Measurements from ENCODE around the gene PPEF1. TPM values are rescaled to one million over a fixed set of nuclear protein-coding genes. Genes with fewer than 3 reads are reported as not detected.
A peak's percentile ranks its signal among the peaks of the same experiment; 100 is the strongest.

Gene PPEF1
- total and polyA plus RNA-seq, 12 donors = 0.29 to 3.6 (median 0.48) TPM; not detected in 4

DNA sequence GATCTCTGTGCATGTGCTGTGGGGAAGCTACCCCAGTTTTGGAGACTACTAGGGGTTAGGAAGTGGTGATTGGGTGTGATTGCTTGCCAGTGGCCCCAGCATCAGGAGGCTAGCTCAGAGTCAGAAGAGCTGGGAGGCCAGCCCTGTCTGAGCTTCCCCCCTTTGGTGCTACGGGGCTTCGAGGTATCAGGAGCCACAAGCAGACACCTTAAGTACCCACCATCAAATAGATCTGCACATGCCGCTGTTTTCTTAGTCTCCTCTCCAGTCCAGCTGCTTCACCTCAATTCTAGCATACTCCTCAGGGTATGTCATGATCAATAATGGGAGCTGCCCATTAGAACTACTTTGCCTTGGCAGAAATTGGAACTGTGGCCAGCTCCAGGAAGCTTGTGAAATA lies 10.8 kb upstream of the PPEF1 start:
- Histone ChIP-seq H3K4me3 (no peak overlapping the region), H3K9me3 (replicated peaks in 1 of 3) (no peaks in the 10 kb centered on the region), H3K4me1 (replicated peaks in 1 of 2) (no peaks in the 10 kb centered on the region), H3K27me3 (peaks cover 11% of the 10 kb centered on the region), H3K27ac (no peak overlapping the region), H3K36me3 (replicated peaks in 1 of 2) (no peaks in the 10 kb centered on the region)
- 67 to 95% (median 91%) methylated on average over 3 of the region's 3 CpGs for WGBS, 4 donors
- TF ChIP-seq POLR2A (IDR thresholded peaks at IDR 0.05) = no peak
- TF ChIP-seq, protein P1, sequence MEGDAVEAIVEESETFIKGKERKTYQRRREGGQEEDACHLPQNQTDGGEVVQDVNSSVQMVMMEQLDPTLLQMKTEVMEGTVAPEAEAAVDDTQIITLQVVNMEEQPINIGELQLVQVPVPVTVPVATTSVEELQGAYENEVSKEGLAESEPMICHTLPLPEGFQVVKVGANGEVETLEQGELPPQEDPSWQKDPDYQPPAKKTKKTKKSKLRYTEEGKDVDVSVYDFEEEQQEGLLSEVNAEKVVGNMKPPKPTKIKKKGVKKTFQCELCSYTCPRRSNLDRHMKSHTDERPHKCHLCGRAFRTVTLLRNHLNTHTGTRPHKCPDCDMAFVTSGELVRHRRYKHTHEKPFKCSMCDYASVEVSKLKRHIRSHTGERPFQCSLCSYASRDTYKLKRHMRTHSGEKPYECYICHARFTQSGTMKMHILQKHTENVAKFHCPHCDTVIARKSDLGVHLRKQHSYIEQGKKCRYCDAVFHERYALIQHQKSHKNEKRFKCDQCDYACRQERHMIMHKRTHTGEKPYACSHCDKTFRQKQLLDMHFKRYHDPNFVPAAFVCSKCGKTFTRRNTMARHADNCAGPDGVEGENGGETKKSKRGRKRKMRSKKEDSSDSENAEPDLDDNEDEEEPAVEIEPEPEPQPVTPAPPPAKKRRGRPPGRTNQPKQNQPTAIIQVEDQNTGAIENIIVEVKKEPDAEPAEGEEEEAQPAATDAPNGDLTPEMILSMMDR (IDR thresholded peaks at IDR 0.05) = no peak
- intact Hi-C loops (cut with DNase I) = no loop called here
- DNase-seq = no peak

DNA sequence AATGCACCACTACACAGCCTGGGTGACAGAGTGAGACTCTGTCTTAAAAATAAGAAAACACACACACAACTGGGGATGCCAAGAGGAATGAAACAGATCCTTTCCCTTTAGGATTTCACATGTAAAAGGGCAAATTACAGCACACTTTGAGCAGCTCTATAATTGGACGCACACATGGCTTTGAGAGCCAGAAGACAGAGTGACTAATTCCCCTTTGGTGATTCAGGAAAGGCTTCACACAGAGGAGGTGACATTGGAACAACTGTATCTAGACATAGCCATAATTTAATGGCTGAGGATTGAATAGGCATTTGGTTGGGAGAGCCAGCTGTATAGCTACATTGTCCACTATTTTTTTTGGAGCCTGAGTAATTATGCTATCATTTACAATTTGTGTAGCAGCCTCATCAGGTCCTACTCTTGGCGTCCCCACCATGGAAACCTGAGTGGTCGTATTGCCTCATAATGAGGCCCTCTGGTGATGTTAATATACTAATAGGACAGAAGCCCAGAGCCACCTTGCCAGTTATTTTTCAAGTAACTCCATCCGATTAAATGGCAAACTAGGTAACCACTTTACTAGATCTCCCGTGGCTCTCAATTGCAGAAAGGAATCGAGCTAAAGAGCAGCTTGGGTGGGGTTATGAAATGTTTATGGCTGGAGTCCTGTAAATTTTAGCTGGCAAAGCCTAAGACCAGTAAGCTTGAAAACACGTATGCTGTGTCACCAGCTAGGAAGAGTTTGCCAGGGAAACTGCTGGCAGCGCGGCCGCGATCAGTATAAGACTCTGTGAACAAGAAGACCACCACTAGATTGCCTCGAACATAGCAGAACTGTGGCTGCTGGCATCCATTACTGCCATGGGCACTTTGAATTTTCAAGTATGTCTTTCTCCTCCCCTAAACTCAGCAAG lies 8.5 kb upstream of the PPEF1 start:
- no peak for TF ChIP-seq POLR2A (IDR thresholded peaks at IDR 0.05)
- TF ChIP-seq, protein P1 (IDR thresholded peaks at IDR 0.05) = no peak
- WGBS, 4 donors = 74 to 91% (median 82%) methylated on average over 10 to 12 of the region's 12 CpGs
- H3K27ac ChIP-seq = no peak overlapping the region
- DNase-seq = no peak
- no peak overlapping the region for H3K4me3 ChIP-seq
- no peaks in the 10 kb centered on the region for H3K4me1 ChIP-seq (replicated peaks in 1 of 2)
- no peaks in the 10 kb centered on the region for H3K9me3 ChIP-seq (replicated peaks in 1 of 3)
- intact Hi-C loops (cut with DNase I) = no loop called here
- peaks cover 14% of the 10 kb centered on the region for H3K27me3 ChIP-seq
- H3K36me3 ChIP-seq (replicated peaks in 1 of 2) = no peaks in the 10 kb centered on the region

DNA sequence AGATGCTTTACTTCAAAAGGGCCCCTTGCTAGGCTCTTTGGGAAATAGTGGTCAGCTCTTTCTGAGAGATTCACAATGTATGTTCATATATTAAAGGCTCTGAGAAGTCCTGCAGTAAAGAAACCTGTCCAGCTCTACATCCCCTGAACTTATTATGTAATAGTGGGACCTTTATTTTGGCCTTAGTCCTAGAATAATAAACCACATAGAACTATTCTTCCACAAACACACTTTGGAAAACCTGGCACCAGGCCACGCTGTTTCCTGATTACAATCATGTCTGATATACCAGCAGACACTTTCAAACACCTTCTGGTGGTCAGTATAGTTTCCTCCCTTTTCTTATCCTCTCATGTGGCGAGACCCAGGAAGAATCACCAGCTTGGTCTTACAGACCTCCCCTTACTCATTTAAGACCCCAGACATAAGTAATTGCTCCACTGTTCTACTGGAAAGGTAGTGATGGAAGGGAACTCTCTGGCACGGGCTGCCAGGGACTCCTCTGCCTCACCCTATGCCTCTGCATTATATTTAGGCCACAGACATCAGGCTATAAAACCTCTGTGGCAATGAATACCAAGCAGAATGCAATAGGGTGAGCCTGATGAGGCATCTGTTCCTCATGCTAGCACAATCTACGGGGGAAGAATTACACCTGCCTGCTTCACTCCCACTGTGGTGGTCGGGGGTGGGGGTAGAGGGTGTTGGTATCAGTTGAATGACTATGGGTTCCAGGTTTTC lies 5.7 kb upstream of the PPEF1 start:
- no peak overlapping the region for H3K27ac ChIP-seq

More for the DNA sequence above, 5.7 kb upstream of the PPEF1 start:
- intact Hi-C loops (cut with DNase I) = no loop called here
- peak in 5 of 7 donors; percentile 33 to 71 (median 43) for DNase-seq
- no peak for TF ChIP-seq POLR2A (IDR thresholded peaks at IDR 0.05)
- TF ChIP-seq, protein P1 (IDR thresholded peaks at IDR 0.05) = no peak
- Histone ChIP-seq H3K9me3 (replicated peaks in 1 of 3) (no peaks in the 10 kb centered on the region), H3K4me3 (no peak overlapping the region), H3K36me3 (replicated peaks in 1 of 2) (no peaks in the 10 kb centered on the region), H3K27me3 (peaks cover 17% of the 10 kb centered on the region), H3K4me1 (replicated peaks in 1 of 2) (no peaks in the 10 kb centered on the region)
- WGBS, 4 donors = 68 to 92% (median 77%) methylated on average over 4 to 5 of the region's 5 CpGs
